GM12878 (cell line): ENCODE data around the gene CSF3. TPM values are rescaled to one million over a fixed set of nuclear protein-coding genes. Genes with fewer than 3 reads are reported as not detected.

Source experiments
- ATAC-seq: fragments of 200-7000 bp; cut with Tn5 transposase; 3 replicates; pipeline ENCODE4 v1.9.1; 2020; ENCODE audit warnings: mild to moderate bottlenecking, moderate library complexity
- BruUV-seq: library from RNA; stranded (reverse); fragments of 400-500 nt; replicated peaks from 2 replicates; lab custom pipeline; 2021; lab: Mats Ljungman, UMichigan
- CTCF ChIA-PET: fragments of 300-600 bp; sonication (Branson Sonifier 250); formaldehyde crosslinking; extraction: SDS; loops from one replicate; lab custom pipeline; 2021; ENCODE audit warnings: inconsistent platforms; lab: Yijun Ruan, JAX
- POLR2A ChIA-PET: fragments of 350-600 bp; formaldehyde crosslinking; extraction: SDS; loops from one replicate; lab custom pipeline; 2021; ENCODE audit warnings: inconsistent platforms; lab: Charles Lee
- RAD21 ChIA-PET: fragments of 300-600 bp; sonication (Branson Sonifier 250); formaldehyde crosslinking; loops from one replicate; lab custom pipeline; 2023; ENCODE audit warnings: antibody characterized with exemption; ENCODE audit not compliant: unreplicated experiment; lab: Charles Lee
- SMC1A ChIA-PET: fragments of 300-600 bp; sonication (Branson Sonifier 250); formaldehyde crosslinking; loops from one replicate; lab custom pipeline; 2023; ENCODE audit not compliant: unreplicated experiment, uncharacterized antibody; lab: Charles Lee
- DNase-seq: peaks from one replicate; pipeline ENCODE4 v3.0.0-alpha.2; 2011; ENCODE audit warnings: low read depth, low spot score
- FAIRE-seq: peaks from 3 replicates; lab custom pipeline; 2011; peaks lifted over from hg19 to GRCh38; lab: Jason Lieb, UNC
- H2AFZ ChIP-seq: 2 replicates; pipeline ENCODE4 v1.6.0; 2011; ENCODE audit warnings: low read depth, low read length, control low read depth; ENCODE audit not compliant: control insufficient read depth
- H3K27ac ChIP-seq: 2 replicates; pipeline ENCODE4 v1.5.1; 2011; ENCODE audit warnings: control low read depth; ENCODE audit not compliant: control insufficient read depth, insufficient read depth
- H3K27me3 ChIP-seq, 2 experiments: replicated peaks in 1 of 2; 2 replicates each; pipeline versions ENCODE4 v1.6.0 to v1.6.1; 2011; ENCODE audit warnings: low read length in 1 of 2; ENCODE audit not compliant: control insufficient read depth in 2 of 2, insufficient read depth in 2 of 2
- H3K36me3 ChIP-seq, 2 experiments: 2 replicates each; pipeline ENCODE4 v1.5.1; 2011; ENCODE audit warnings: low read length in 1 of 2; ENCODE audit not compliant: control insufficient read depth in 2 of 2, insufficient read depth in 2 of 2
- H3K4me1 ChIP-seq: 2 replicates; pipeline ENCODE4 v1.6.1; 2011; ENCODE audit warnings: mild to moderate bottlenecking, low read length, moderate library complexity, mixed read lengths; ENCODE audit not compliant: control insufficient read depth, insufficient read depth
- H3K4me2 ChIP-seq: 2 replicates; pipeline ENCODE4 v1.6.0; 2011; ENCODE audit warnings: control low read depth; ENCODE audit not compliant: control insufficient read depth, insufficient read depth
- H3K4me3 ChIP-seq: fragments of 200-600 bp; sonication (generic); 2 replicates; pipeline ENCODE4 v1.5.1; 2016
- H3K79me2 ChIP-seq: 2 replicates; pipeline ENCODE4 v1.6.0; 2011; ENCODE audit warnings: low read length; ENCODE audit not compliant: control insufficient read depth, insufficient read depth
- H3K9ac ChIP-seq: 2 replicates; pipeline ENCODE4 v1.8.0; 2011; ENCODE audit warnings: low read length, control low read depth, mixed read lengths; ENCODE audit not compliant: control insufficient read depth, insufficient read depth
- H3K9me3 ChIP-seq: replicated peaks from 3 replicates; pipeline ENCODE4 v1.5.1; 2011; ENCODE audit warnings: mild to moderate bottlenecking, low read length; ENCODE audit not compliant: control insufficient read depth, insufficient read depth
- H4K20me1 ChIP-seq: 2 replicates; pipeline ENCODE4 v1.6.0; 2011; ENCODE audit not compliant: control insufficient read depth, insufficient read depth
- CHD1 ChIP-seq: IDR thresholded peaks from 2 replicates; pipeline ENCODE4 v1.6.1; 2012; ENCODE audit warnings: low read depth, low read length, improper control_type of control experiment
- ETV6 ChIP-seq, 2 experiments: fragments of 450-650 bp in 1 of 2; IDR thresholded peaks in 1 of 2; conservative IDR thresholded peaks in 1 of 2; 2 replicates each; pipeline ENCODE4 v1.6.1; 2014; ENCODE audit warnings: antibody characterized with exemption in 1 of 2, borderline replicate concordance in 1 of 2, low read depth in 1 of 2, mild to moderate bottlenecking in 1 of 2, moderate library complexity in 1 of 2
- RAD51 ChIP-seq: fragments of 450-650 bp; IDR thresholded peaks from 2 replicates; pipeline ENCODE4 v1.6.1; 2016; ENCODE audit warnings: moderate library complexity, mild to moderate bottlenecking, inconsistent platforms
- ZNF384 ChIP-seq: IDR thresholded peaks from 2 replicates; pipeline ENCODE4 v1.6.1; 2012; ENCODE audit warnings: low read depth, mild to moderate bottlenecking, low read length, improper control_type of control experiment, borderline replicate concordance
- ZSCAN29 ChIP-seq: fragments of 450-650 bp; IDR thresholded peaks from 2 replicates; pipeline ENCODE4 v1.6.1; 2017; ENCODE audit warnings: mild to moderate bottlenecking, moderate library complexity
- WGBS: methylation state at CpG from one replicate; pipeline ENCODE4 v1.1.6; 2016; ENCODE audit warnings: low lambda C conversion rate; ENCODE audit not compliant: insufficient replicate concordance, insufficient coverage; ENCODE audit errors: missing lambda C conversion rate; 5-methylcytosine and 5-hydroxymethylcytosine counted together
- in situ Hi-C: fragments of 300-500 bp; cut with MboI; formaldehyde crosslinking; loops from 9 replicates; pipeline ENCODE4 v1.14.3; 2018; ENCODE audit warnings: mixed read lengths
- intact Hi-C: fragments of 100-400 bp; cut with micrococcal nuclease; formaldehyde crosslinking; loops from one replicate; pipeline ENCODE4 v1.14.2; 2022; ENCODE audit not compliant: unreplicated experiment
- polyA plus RNA-seq, 11 experiments: library from polyadenylated mRNA; depleted of rRNA in 4 of 11; unstranded in 6 of 11; stranded (reverse) in 5 of 11; fragments of >200 nt; fragmentation: Nextera tagmentation in 4 of 11; fragmentation: Illumina TruSeq in 1 of 11; extraction: Ambion mirVana in 4 of 11; extraction: Trizol in 1 of 11; gene quantifications; 1 replicate in 1 of 11; 2 replicates in 10 of 11; pipeline versions ENCODE4 v1.2.1 to v1.2.3, GENCODE V29; 2011 to 2016; ENCODE audit warnings: inconsistent platforms in 2 of 11, missing spikeins in 2 of 11, low read depth in 1 of 11
- total RNA-seq, 4 experiments: library from RNA; depleted of rRNA in 3 of 4; stranded (reverse); fragments of >200 nt in 3 of 4; fragmentation: Illumina TruSeq in 1 of 4; extraction: Trizol in 1 of 4; gene quantifications; 2 replicates each; pipeline versions ENCODE4 v1.2.1 to v1.2.3, GENCODE V29; 2013 to 2021
- TF ChIP-seq, protein P1 (sequence below): fragments of 450-650 bp; IDR thresholded peaks from 2 replicates; pipeline ENCODE4 v1.6.1; 2017; ENCODE audit warnings: mild to moderate bottlenecking
- TF ChIP-seq, protein P2 (sequence below): fragments of 450-650 bp; IDR thresholded peaks from 2 replicates; pipeline ENCODE4 v1.6.1; 2017; ENCODE audit warnings: mild to moderate bottlenecking, moderate library complexity
- TF ChIP-seq, protein P3 (sequence below): fragments of 450-650 bp; IDR thresholded peaks from 2 replicates; pipeline ENCODE4 v1.6.1; 2017; ENCODE audit warnings: antibody characterized with exemption, mild to moderate bottlenecking, moderate library complexity

The CSF3 gene
- total and polyA plus RNA-seq, 10 of the 15 experiments (the other 5 are each of a cell fraction or from before 2014, with no cell fraction given) = 0.09 to 0.28 (median 0.12) TPM; not detected in 5

DNA sequence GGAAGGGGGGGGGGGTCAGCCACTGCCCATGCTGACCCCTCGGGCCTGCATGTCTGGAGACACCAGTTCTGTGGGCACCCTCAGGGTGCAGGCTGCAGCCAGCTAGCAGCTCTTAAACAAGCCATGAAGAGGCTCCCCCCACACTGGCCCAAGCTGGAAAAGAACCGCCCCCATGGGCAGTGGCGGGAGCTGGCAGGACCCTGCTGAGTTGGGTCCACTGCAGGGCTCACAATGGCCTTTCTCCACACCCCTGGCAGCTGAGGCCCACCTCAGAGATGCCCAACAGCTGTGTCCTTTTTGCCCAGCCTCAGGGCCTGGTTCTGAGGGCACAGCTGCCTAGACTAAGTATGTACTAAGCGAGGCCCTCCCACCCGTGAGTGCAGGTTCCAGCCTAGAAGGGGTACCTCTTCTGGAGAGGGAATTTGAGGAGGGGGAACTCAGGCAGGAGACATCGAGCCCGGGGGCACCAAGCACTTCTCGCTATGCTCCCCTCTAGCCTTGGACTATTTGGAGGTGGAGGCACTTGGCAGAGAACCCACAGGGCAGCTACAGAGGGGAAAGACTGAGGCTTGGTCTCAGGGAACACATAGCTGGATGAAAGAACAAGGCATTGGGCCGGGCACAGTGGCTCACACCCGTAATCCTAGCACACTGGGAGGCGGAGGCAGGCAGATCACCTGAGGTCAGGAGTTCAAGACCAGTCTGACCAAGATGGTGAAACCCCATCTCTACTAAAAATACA is 50.7 kb downstream of the CSF3 start:
- WGBS = 46% methylated on average over 11 of the region's 11 CpGs
- no TSS peak for BruUV-seq
- H3K9me3 ChIP-seq = no peaks in the 10 kb centered on the region
- H3K36me3 ChIP-seq = no peaks in the 10 kb centered on the region
- RAD21 ChIA-PET = interaction anchor here (0.7 to 5.1 kb wide), 4 partner anchors 9 to 102 kb away, joined by 3 to 42 read pairs (median 16); no protein-coding TSS in a partner anchor
- in situ Hi-C loops = no loop called here
- no peaks in the 10 kb centered on the region for H4K20me1 ChIP-seq
- SMC1A ChIA-PET = interaction anchor here (0.9 to 4.4 kb wide), 8 partner anchors 9 to 442 kb away, joined by 3 to 22 read pairs (median 4); partner anchors contain the start of gene MED24
- H3K9ac ChIP-seq = no peak overlapping the region
- POLR2A ChIA-PET = interaction anchor here (0.6 to 3.4 kb wide), 7 partner anchors 10 to 789 kb away, joined by 3 to 14 read pairs (median 3); partner anchors contain the start of genes MED24 and NR1D1
- H3K4me3 ChIP-seq = no peak overlapping the region
- DNase-seq = no peak
- peaks cover 30% of the 10 kb centered on the region for H3K4me1 ChIP-seq
- CTCF ChIA-PET = interaction anchor here (0.6 to 15.2 kb wide), 8 partner anchors 9 to 126 kb away, joined by 3 to 142 read pairs (median 6); partner anchors contain the start of gene MED24
- intact Hi-C loops = loop anchor here (10.0 kb wide), 1 partner anchor 99 kb away; no protein-coding TSS in a partner anchor
- no peak overlapping the region for H2AFZ ChIP-seq
- H3K27ac ChIP-seq = no peak overlapping the region
- no peaks in the 10 kb centered on the region for H3K79me2 ChIP-seq
- ATAC-seq = no peak
- H3K4me2 ChIP-seq = no peak overlapping the region
- H3K27me3 ChIP-seq = peaks cover 10 to 11% of the 10 kb centered on the region in 2 experiments; a peak in 3 of 4 replicates
- FAIRE-seq = no peak
- TF ChIP-seq CHD1 (no peak), RAD51 (no peak), ZNF384 (no peak), ETV6 (conservative IDR thresholded peaks at IDR 0.05 in 1 of 2, IDR thresholded peaks at IDR 0.05 in 1 of 2; ENCODE audit: borderline replicate concordance in 1 of 2, low read depth in 1 of 2) (no peak), ZSCAN29 (no peak)
- TF ChIP-seq, protein P1, sequence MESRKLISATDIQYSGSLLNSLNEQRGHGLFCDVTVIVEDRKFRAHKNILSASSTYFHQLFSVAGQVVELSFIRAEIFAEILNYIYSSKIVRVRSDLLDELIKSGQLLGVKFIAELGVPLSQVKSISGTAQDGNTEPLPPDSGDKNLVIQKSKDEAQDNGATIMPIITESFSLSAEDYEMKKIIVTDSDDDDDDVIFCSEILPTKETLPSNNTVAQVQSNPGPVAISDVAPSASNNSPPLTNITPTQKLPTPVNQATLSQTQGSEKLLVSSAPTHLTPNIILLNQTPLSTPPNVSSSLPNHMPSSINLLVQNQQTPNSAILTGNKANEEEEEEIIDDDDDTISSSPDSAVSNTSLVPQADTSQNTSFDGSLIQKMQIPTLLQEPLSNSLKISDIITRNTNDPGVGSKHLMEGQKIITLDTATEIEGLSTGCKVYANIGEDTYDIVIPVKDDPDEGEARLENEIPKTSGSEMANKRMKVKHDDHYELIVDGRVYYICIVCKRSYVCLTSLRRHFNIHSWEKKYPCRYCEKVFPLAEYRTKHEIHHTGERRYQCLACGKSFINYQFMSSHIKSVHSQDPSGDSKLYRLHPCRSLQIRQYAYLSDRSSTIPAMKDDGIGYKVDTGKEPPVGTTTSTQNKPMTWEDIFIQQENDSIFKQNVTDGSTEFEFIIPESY = no peak
- TF ChIP-seq, protein P2, sequence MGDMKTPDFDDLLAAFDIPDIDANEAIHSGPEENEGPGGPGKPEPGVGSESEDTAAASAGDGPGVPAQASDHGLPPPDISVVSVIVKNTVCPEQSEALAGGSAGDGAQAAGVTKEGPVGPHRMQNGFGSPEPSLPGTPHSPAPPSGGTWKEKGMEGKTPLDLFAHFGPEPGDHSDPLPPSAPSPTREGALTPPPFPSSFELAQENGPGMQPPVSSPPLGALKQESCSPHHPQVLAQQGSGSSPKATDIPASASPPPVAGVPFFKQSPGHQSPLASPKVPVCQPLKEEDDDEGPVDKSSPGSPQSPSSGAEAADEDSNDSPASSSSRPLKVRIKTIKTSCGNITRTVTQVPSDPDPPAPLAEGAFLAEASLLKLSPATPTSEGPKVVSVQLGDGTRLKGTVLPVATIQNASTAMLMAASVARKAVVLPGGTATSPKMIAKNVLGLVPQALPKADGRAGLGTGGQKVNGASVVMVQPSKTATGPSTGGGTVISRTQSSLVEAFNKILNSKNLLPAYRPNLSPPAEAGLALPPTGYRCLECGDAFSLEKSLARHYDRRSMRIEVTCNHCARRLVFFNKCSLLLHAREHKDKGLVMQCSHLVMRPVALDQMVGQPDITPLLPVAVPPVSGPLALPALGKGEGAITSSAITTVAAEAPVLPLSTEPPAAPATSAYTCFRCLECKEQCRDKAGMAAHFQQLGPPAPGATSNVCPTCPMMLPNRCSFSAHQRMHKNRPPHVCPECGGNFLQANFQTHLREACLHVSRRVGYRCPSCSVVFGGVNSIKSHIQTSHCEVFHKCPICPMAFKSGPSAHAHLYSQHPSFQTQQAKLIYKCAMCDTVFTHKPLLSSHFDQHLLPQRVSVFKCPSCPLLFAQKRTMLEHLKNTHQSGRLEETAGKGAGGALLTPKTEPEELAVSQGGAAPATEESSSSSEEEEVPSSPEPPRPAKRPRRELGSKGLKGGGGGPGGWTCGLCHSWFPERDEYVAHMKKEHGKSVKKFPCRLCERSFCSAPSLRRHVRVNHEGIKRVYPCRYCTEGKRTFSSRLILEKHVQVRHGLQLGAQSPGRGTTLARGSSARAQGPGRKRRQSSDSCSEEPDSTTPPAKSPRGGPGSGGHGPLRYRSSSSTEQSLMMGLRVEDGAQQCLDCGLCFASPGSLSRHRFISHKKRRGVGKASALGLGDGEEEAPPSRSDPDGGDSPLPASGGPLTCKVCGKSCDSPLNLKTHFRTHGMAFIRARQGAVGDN = no peak
- TF ChIP-seq, protein P3, sequence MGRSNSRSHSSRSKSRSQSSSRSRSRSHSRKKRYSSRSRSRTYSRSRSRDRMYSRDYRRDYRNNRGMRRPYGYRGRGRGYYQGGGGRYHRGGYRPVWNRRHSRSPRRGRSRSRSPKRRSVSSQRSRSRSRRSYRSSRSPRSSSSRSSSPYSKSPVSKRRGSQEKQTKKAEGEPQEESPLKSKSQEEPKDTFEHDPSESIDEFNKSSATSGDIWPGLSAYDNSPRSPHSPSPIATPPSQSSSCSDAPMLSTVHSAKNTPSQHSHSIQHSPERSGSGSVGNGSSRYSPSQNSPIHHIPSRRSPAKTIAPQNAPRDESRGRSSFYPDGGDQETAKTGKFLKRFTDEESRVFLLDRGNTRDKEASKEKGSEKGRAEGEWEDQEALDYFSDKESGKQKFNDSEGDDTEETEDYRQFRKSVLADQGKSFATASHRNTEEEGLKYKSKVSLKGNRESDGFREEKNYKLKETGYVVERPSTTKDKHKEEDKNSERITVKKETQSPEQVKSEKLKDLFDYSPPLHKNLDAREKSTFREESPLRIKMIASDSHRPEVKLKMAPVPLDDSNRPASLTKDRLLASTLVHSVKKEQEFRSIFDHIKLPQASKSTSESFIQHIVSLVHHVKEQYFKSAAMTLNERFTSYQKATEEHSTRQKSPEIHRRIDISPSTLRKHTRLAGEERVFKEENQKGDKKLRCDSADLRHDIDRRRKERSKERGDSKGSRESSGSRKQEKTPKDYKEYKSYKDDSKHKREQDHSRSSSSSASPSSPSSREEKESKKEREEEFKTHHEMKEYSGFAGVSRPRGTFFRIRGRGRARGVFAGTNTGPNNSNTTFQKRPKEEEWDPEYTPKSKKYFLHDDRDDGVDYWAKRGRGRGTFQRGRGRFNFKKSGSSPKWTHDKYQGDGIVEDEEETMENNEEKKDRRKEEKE = no peak
